ENCODE measurements around the gene PPFIA3. TPM values are rescaled to one million over a fixed set of nuclear protein-coding genes. Genes with fewer than 3 reads are reported as not detected.

Gene PPFIA3
- 7.9 and 9.8 TPM in 2 replicates for total RNA-seq (2014; rRNA removed)
- 5.4 TPM for polyA plus RNA-seq (2012)

- peak; percentile 49 for DNase-seq (ENCODE audit: low read depth)
Observed at GRCh38 chr19:49119411-49120324, at the start of gene PPFIA3. Gene PPFIA3 (plus strand): TSS chr19:49119544. CDS start chr19:49127874, 8,330 bp downstream.

GRCh38 chr19:49070416-49070815 lies 48.9 kb upstream of the PPFIA3 start:
- DNase-seq (ENCODE audit: low read depth), result no peak

- no peak for DNase-seq (ENCODE audit: low read depth)
Observed at GRCh38 chr19:49071860-49072547, 47.3 kb upstream of the PPFIA3 start.

GRCh38 chr19:49073514-49074378 lies 45.6 kb upstream of the PPFIA3 start:
- no peak for DNase-seq (ENCODE audit: low read depth)

GRCh38 chr19:49074869-49075268 lies 44.5 kb upstream of the PPFIA3 start:
- DNase-seq (ENCODE audit: low read depth), result peak; percentile 51

GRCh38 chr19:49080392-49080791 lies 39.0 kb upstream of the PPFIA3 start:
- DNase-seq (ENCODE audit: low read depth), result no peak

GRCh38 chr19:49081273-49081672 lies 38.1 kb upstream of the PPFIA3 start:
- no peak for DNase-seq (ENCODE audit: low read depth)

- DNase-seq (ENCODE audit: low read depth), result no peak
Observed at GRCh38 chr19:49084206-49085019, 34.9 kb upstream of the PPFIA3 start.

GRCh38 chr19:49085020-49085867 lies 34.1 kb upstream of the PPFIA3 start, which contains the start of gene SNRNP70:
Gene SNRNP70 (plus strand): TSS chr19:49085451. CDS start chr19:49086415, 964 bp downstream.
- peak; percentile 99 for DNase-seq (ENCODE audit: low read depth)

- DNase-seq (ENCODE audit: low read depth), result no peak
Observed at GRCh38 chr19:49085868-49086232, 33.5 kb upstream of the PPFIA3 start.

- DNase-seq (ENCODE audit: low read depth), result no peak
Observed at GRCh38 chr19:49086296-49086695, 33.0 kb upstream of the PPFIA3 start.

GRCh38 chr19:49091391-49092038 lies 27.8 kb upstream of the PPFIA3 start:
- DNase-seq (ENCODE audit: low read depth), result no peak

GRCh38 chr19:49092686-49093085 lies 26.7 kb upstream of the PPFIA3 start:
- no peak for DNase-seq (ENCODE audit: low read depth)

GRCh38 chr19:49094505-49095482 lies 24.6 kb upstream of the PPFIA3 start:
- peak; percentile 45 for DNase-seq (ENCODE audit: low read depth)

GRCh38 chr19:49097453-49098288 lies 21.7 kb upstream of the PPFIA3 start:
- DNase-seq (ENCODE audit: low read depth), result peak; percentile 67

GRCh38 chr19:49098795-49099194 lies 20.5 kb upstream of the PPFIA3 start:
- DNase-seq (ENCODE audit: low read depth), result no peak

GRCh38 chr19:49101160-49101559 lies 18.2 kb upstream of the PPFIA3 start:
- no peak for DNase-seq (ENCODE audit: low read depth)
